Measurements from ENCODE around the gene NDUFV1.

GRCh38 chr11:67611704-67612587 lies 5.2 kb downstream of the NDUFV1 start:
- TF ChIP-seq CTCF (conservative IDR thresholded peaks at IDR 0.05) = no peak
- TF ChIP-seq ZFX (IDR thresholded peaks at IDR 0.05) = no peak
